NCI-H1436 (cell line): ENCODE results near the gene SSX4B.
"Not testable (repeated sequence)": the region's sequence is repeated elsewhere in the genome, so short reads cannot be mapped to it uniquely, and the experiment has no call there.

Experiments used
- DNase-seq: peaks from one replicate; lab custom pipeline; 2025; lab: John Stamatoyannopoulos, UW

SSX4B gene

GRCh38 chrX:48411860-48412259, at the start of gene SSX4B:
TSS of gene SSX4B (minus strand) at chrX:48411960. CDS start at chrX:48411372, 588 bp downstream.
- DNase-seq = not testable (repeated sequence)

GRCh38 chrX:48460606-48461005, 48.8 kb upstream of the SSX4B start:
- no peak for DNase-seq

GRCh38 chrX:48460031-48460430, 48.3 kb upstream of the SSX4B start:
- no peak for DNase-seq

- no peak for DNase-seq
Observed at GRCh38 chrX:48459483-48459882, 47.7 kb upstream of the SSX4B start.

GRCh38 chrX:48458711-48459110, 47.0 kb upstream of the SSX4B start:
- no peak for DNase-seq

GRCh38 chrX:48456628-48457331, 45.0 kb upstream of the SSX4B start:
- DNase-seq = no peak

GRCh38 chrX:48451708-48452107, 39.9 kb upstream of the SSX4B start:
- no peak for DNase-seq

- DNase-seq = no peak
Observed at GRCh38 chrX:48450076-48450475, 38.3 kb upstream of the SSX4B start.

GRCh38 chrX:48447201-48447600, 35.4 kb upstream of the SSX4B start:
- DNase-seq = not testable (repeated sequence)

- DNase-seq = not testable (repeated sequence)
Observed at GRCh38 chrX:48433713-48434112, 22.0 kb upstream of the SSX4B start.

- not testable (repeated sequence) for DNase-seq
Observed at GRCh38 chrX:48430166-48430565, 18.4 kb upstream of the SSX4B start.

- DNase-seq = not testable (repeated sequence)
Observed at GRCh38 chrX:48429606-48430005, 17.8 kb upstream of the SSX4B start.

GRCh38 chrX:48427027-48427716, 15.4 kb upstream of the SSX4B start:
- not testable (repeated sequence) for DNase-seq

- DNase-seq = not testable (repeated sequence)
Observed at GRCh38 chrX:48397825-48398224, 13.9 kb downstream of the SSX4B start.

- not testable (repeated sequence) for DNase-seq
Observed at GRCh38 chrX:48396931-48397330, 14.8 kb downstream of the SSX4B start.

GRCh38 chrX:48383239-48383638, 28.5 kb downstream of the SSX4B start, which contains the start of gene SSX4:
TSS of gene SSX4 (plus strand) at chrX:48383539. CDS start at chrX:48384054, 515 bp downstream.
- not testable (repeated sequence) for DNase-seq

GRCh38 chrX:48370408-48370807, 41.4 kb downstream of the SSX4B start:
- not testable (repeated sequence) for DNase-seq

GRCh38 chrX:48367717-48368408, 43.9 kb downstream of the SSX4B start:
- DNase-seq = not testable (repeated sequence)

- DNase-seq = not testable (repeated sequence)
Observed at GRCh38 chrX:48359281-48359680, 52.5 kb downstream of the SSX4B start.

- no peak for DNase-seq
Observed at GRCh38 chrX:48357681-48358080, 54.1 kb downstream of the SSX4B start.

- not testable (repeated sequence) for DNase-seq
Observed at GRCh38 chrX:48356315-48357094, 55.3 kb downstream of the SSX4B start, which contains the start of gene SSX3. TSS of gene SSX3 (minus strand) at chrX:48356703. CDS start at chrX:48355249, 1,454 bp downstream.
